SK-N-MC (cell line): ENCODE measurements around the gene CLEC2D.

Experiments
- EZH2 ChIP-seq: fragments of 200-600 bp; sonication (generic); IDR thresholded peaks from one replicate; pipeline ENCODE4 v1.6.1; 2017; ENCODE audit warnings: antibody characterized with exemption
- POLR2AphosphoS5 ChIP-seq: IDR thresholded peaks from 2 replicates; pipeline ENCODE4 v1.6.1; 2012; ENCODE audit warnings: mild to moderate bottlenecking, low read depth, low read length, borderline replicate concordance

DNA sequence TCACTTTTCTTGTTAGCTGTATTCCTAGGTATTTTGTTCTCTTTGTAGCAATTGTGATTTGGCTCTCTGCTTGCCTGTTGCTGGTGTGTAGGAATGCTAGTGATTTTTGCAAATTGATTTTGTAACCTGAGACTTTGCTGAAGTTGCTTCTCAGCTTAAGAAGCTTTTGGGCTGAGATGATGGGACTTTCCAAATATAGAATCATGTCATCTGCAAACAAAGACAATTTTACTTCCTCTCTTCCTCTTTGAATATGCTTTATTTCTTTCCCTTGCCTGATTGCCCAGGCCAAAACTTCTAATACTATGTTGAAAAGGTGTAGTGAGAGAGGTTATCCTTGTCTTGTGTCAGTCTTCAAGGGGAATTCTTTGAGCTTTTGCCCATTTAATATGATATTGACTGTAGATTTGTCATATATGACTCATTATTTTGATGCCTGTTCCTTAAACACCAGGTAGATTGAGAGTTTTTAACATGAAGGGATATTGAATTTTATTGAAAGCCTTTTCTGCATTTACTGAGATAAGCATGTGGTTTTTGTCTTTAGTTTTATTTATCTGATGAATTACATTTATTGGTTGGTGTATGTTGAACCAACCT lies 36.7 kb downstream of the CLEC2D start:
- TF ChIP-seq POLR2AphosphoS5 = no peak
- TF ChIP-seq EZH2 = no peak
